ENCODE measurements around the gene MIGA1. TPM values are rescaled to one million over a fixed set of nuclear protein-coding genes. Genes with fewer than 3 reads are reported as not detected.
A peak's percentile ranks its signal among the peaks of the same experiment; 100 is the strongest.
"Not testable (repeated sequence)": the region's sequence is repeated elsewhere in the genome, so short reads cannot be mapped to it uniquely, and the experiment has no call there.

Gene MIGA1
- total RNA-seq, 2 experiments from 2014 or later = 10.5 to 10.8 TPM

- DNase-seq = no peak
- H3K36me3 Mint-ChIP-seq (ENCODE audit: low read depth) = peaks cover 45% of the 10 kb centered on the region
- no peaks in the 10 kb centered on the region for H3K4me1 Mint-ChIP-seq
- ChIA-PET POLR2A (no interaction called here), CTCF (interaction anchor here (0.7 to 1.2 kb wide), 2 partner anchors 8 to 9 kb away, joined by 4 read pairs; no protein-coding TSS in a partner anchor)
- H3K9me3 Mint-ChIP-seq = no peaks in the 10 kb centered on the region
- H3K27ac Mint-ChIP-seq = no peak overlapping the region
- no peak overlapping the region for H3K4me3 Mint-ChIP-seq
- no peaks in the 10 kb centered on the region for H3K27me3 Mint-ChIP-seq
Observed at GRCh38 chr1:77817368-77818209, 38.1 kb downstream of the MIGA1 start.

DNA sequence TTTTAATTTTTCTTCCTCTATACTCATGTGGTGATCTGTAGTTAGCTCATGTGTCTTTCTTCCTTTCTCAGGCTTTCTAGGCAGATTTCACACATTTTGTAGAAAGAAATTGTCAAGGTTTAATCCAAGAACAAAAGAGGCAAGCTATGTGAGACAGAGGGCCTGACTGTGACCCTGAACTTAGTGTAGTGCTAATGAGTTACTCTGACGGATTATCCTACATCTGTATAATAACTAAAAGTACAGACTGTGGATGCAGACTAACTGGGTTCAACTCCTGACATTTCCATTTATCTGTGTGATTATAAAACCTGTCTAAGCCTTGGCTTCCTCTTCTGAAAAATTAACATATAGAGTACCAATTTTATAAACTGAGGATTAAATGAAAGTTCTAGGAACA is 40.7 kb downstream of the MIGA1 start:
- Mint-ChIP-seq H3K27ac (no peak overlapping the region), H3K4me1 (no peaks in the 10 kb centered on the region), H3K4me3 (no peak overlapping the region), H3K36me3 (ENCODE audit: low read depth) (peaks cover 32% of the 10 kb centered on the region), H3K27me3 (no peaks in the 10 kb centered on the region), H3K9me3 (no peaks in the 10 kb centered on the region)
- POLR2A ChIA-PET = no interaction called here
- DNase-seq = no peak
- CTCF ChIA-PET = interaction anchor here (0.6 kb wide), 1 partner anchor 155 kb away, joined by 5 read pairs; no protein-coding TSS in a partner anchor

GRCh38 chr1:77824079-77824478 is 44.6 kb downstream of the MIGA1 start:
- H3K27me3 Mint-ChIP-seq = no peaks in the 10 kb centered on the region
- H3K4me1 Mint-ChIP-seq = peaks cover 7% of the 10 kb centered on the region
- DNase-seq = no peak
- no peak overlapping the region for H3K4me3 Mint-ChIP-seq
- no peaks in the 10 kb centered on the region for H3K9me3 Mint-ChIP-seq
- H3K27ac Mint-ChIP-seq = no peak overlapping the region
- peaks cover 18% of the 10 kb centered on the region for H3K36me3 Mint-ChIP-seq (ENCODE audit: low read depth)
- POLR2A ChIA-PET = no interaction called here
- CTCF ChIA-PET = interaction anchor here (0.6 kb wide), 2 partner anchors 175 to 328 kb away, joined by 3 to 4 read pairs; no protein-coding TSS in a partner anchor

GRCh38 chr1:77824694-77825093 is 45.2 kb downstream of the MIGA1 start:
- CTCF ChIA-PET = interaction anchor here (0.7 to 1.3 kb wide), 2 partner anchors 69 to 140 kb away, joined by 3 read pairs; no protein-coding TSS in a partner anchor
- POLR2A ChIA-PET = interaction anchor here (0.6 kb wide), 1 partner anchor 362 kb away, joined by 3 read pairs; no protein-coding TSS in a partner anchor
- no peak for DNase-seq
- no peak overlapping the region for H3K27ac Mint-ChIP-seq
- H3K27me3 Mint-ChIP-seq = no peaks in the 10 kb centered on the region
- H3K4me1 Mint-ChIP-seq = peaks cover 7% of the 10 kb centered on the region
- H3K4me3 Mint-ChIP-seq = no peak overlapping the region
- H3K9me3 Mint-ChIP-seq = no peaks in the 10 kb centered on the region
- peaks cover 16% of the 10 kb centered on the region for H3K36me3 Mint-ChIP-seq (ENCODE audit: low read depth)

GRCh38 chr1:77825131-77825709 is 45.8 kb downstream of the MIGA1 start:
- peaks cover 7% of the 10 kb centered on the region for H3K4me1 Mint-ChIP-seq
- no peaks in the 10 kb centered on the region for H3K9me3 Mint-ChIP-seq
- peak; percentile 27 for DNase-seq
- POLR2A ChIA-PET = interaction anchor here (0.6 kb wide), 1 partner anchor 362 kb away, joined by 3 read pairs; no protein-coding TSS in a partner anchor
- H3K4me3 Mint-ChIP-seq = no peak overlapping the region
- CTCF ChIA-PET = interaction anchor here (0.7 to 1.3 kb wide), 3 partner anchors 9 to 140 kb away, joined by 3 to 4 read pairs (median 3); no protein-coding TSS in a partner anchor
- peaks cover 14% of the 10 kb centered on the region for H3K36me3 Mint-ChIP-seq (ENCODE audit: low read depth)
- no peak overlapping the region for H3K27ac Mint-ChIP-seq
- no peaks in the 10 kb centered on the region for H3K27me3 Mint-ChIP-seq

DNA sequence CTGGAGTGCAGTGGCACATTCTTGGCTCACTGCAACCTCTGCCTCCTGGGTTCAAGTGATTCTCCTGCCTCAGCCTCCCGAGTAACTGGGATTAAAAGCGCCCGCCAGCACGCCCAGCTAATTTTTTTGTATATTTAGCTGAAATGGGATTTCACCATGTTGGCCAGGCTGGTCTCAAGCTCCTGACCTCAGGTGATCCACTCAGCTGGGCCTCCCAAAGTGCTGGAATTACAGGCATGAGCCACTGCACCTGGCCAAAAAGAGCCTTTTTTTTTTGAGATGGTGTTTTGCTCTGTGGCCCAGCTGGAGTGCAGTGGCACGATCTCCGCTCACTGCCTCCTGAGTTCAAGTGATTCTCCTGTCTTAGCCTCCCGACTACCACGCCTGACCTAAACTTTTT is 47.4 kb downstream of the MIGA1 start:
- peaks cover 12% of the 10 kb centered on the region for H3K36me3 Mint-ChIP-seq (ENCODE audit: low read depth)
- H3K4me3 Mint-ChIP-seq, H3K27me3 Mint-ChIP-seq, H3K27ac Mint-ChIP-seq, DNase-seq, H3K9me3 Mint-ChIP-seq, POLR2A ChIA-PET, H3K4me1 Mint-ChIP-seq: not testable (repeated sequence)
- CTCF ChIA-PET = interaction anchor here (0.9 kb wide), 1 partner anchor 625 kb away, joined by 3 read pairs; no protein-coding TSS in a partner anchor

DNA sequence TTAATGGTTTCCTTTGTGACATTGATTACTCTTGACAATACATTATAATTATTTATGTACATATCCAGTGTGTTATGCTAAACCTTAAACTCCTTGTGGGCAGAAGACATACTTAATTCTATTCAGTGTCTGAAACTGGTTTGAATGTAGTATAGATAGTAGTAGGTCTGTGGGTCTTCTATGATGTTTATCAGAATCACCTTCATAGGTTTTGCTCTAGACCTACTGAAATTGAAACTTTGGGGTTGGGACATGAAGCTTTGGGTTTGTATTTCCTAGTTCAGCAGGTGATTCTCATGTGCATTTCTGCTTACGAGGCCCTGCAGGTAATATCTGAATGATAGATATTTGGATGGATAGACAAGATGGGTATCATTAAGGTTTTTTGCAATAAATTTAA is 48.6 kb downstream of the MIGA1 start:
- Mint-ChIP-seq H3K36me3 (ENCODE audit: low read depth) (peaks cover 11% of the 10 kb centered on the region), H3K9me3 (no peaks in the 10 kb centered on the region), H3K27me3 (no peaks in the 10 kb centered on the region), H3K4me3 (no peak overlapping the region), H3K4me1 (peaks cover 7% of the 10 kb centered on the region), H3K27ac (no peak overlapping the region)
- DNase-seq = no peak
- ChIA-PET POLR2A (no interaction called here), CTCF (interaction anchor here (1.8 kb wide), 1 partner anchor 10 kb away, joined by 3 read pairs; no protein-coding TSS in a partner anchor)

- Mint-ChIP-seq H3K4me1 (peaks cover 7% of the 10 kb centered on the region), H3K4me3 (no peak overlapping the region), H3K27me3 (no peaks in the 10 kb centered on the region), H3K9me3 (no peaks in the 10 kb centered on the region), H3K27ac (no peak overlapping the region), H3K36me3 (ENCODE audit: low read depth) (peaks cover 15% of the 10 kb centered on the region)
- no peak for DNase-seq
- ChIA-PET CTCF (interaction anchor here (1.1 to 1.8 kb wide), 2 partner anchors 8 to 17 kb away, joined by 3 read pairs; no protein-coding TSS in a partner anchor), POLR2A (no interaction called here)
Observed at GRCh38 chr1:77829851-77830250, 50.4 kb downstream of the MIGA1 start.

- H3K9me3 Mint-ChIP-seq = no peaks in the 10 kb centered on the region
- DNase-seq = no peak
- peaks cover 16% of the 10 kb centered on the region for H3K36me3 Mint-ChIP-seq (ENCODE audit: low read depth)
- H3K4me3 Mint-ChIP-seq = no peak overlapping the region
- no peaks in the 10 kb centered on the region for H3K27me3 Mint-ChIP-seq
- H3K4me1 Mint-ChIP-seq = peaks cover 7% of the 10 kb centered on the region
- CTCF ChIA-PET = interaction anchor here (0.6 kb wide), 1 partner anchor 1548 kb away, joined by 4 read pairs; no protein-coding TSS in a partner anchor
- POLR2A ChIA-PET = no interaction called here
- H3K27ac Mint-ChIP-seq = no peak overlapping the region
Observed at GRCh38 chr1:77830946-77831345, 51.5 kb downstream of the MIGA1 start.

- CTCF ChIA-PET = no interaction called here
- H3K27me3 Mint-ChIP-seq = no peaks in the 10 kb centered on the region
- POLR2A ChIA-PET = no interaction called here
- peaks cover 19% of the 10 kb centered on the region for H3K36me3 Mint-ChIP-seq (ENCODE audit: low read depth)
- peaks cover 7% of the 10 kb centered on the region for H3K4me1 Mint-ChIP-seq
- no peak overlapping the region for H3K4me3 Mint-ChIP-seq
- H3K27ac Mint-ChIP-seq = no peak overlapping the region
- H3K9me3 Mint-ChIP-seq = no peaks in the 10 kb centered on the region
- no peak for DNase-seq
Observed at GRCh38 chr1:77831566-77831965, 52.1 kb downstream of the MIGA1 start.

DNA sequence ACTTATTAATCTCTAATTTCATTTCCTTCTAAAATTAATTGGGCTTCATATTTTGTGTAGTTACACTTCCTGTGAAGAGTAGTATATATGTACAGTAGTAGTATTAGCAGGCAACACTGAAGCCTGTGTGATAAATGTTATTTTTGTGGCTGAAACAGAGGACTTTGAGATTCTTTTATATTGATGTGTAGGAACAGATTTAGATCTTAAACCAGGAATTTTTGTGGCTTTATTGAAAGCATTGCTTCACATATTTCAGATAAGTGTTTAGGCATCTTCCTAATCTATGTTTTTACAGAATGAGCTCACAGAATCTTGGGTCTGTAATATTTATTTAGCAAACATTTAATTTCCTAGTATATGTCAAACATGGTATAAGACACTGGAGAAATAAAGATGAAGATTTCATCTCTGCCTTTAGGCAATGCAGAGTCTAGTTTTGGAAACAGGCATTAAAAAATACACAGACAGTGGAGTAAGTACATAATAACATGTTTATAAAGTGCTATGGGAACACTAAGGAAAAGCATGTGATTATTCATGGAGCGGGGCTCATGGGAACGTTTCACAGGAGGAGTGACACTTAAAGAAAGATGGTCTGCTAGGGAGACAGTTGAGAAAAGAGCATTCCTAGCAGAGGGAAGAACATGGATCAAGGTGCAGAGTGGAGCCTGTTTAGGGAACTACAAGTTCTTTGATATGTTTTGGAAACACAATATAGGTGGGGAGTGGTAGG is 52.7 kb downstream of the MIGA1 start:
- Mint-ChIP-seq H3K4me1 (peaks cover 7% of the 10 kb centered on the region), H3K27me3 (no peaks in the 10 kb centered on the region), H3K4me3 (no peak overlapping the region), H3K36me3 (ENCODE audit: low read depth) (peaks cover 18% of the 10 kb centered on the region), H3K9me3 (no peaks in the 10 kb centered on the region), H3K27ac (no peak overlapping the region)
- ChIA-PET CTCF (interaction anchor here (0.5 kb wide), 1 partner anchor 523 kb away, joined by 3 read pairs; no protein-coding TSS in a partner anchor), POLR2A (no interaction called here)
- DNase-seq = no peak

DNA sequence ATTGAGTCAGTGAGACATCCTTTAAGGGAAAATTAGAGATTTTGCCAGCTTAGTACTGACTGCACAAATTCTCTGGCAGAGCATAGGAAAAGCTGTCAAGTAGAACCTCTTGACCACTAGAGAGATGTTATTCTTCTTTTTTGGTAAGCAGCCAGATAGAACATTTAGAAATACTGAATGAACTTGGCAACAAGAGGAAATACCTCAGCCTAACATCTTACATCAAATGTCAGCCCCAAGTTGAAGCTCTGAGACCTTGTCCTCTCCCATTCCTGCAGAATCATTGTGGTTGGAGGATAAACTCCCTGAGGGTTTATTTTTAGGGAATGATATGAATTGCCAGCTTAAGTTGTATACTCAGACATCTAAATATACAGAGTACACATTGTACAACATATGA is 53.5 kb downstream of the MIGA1 start:
- ChIA-PET CTCF (no interaction called here), POLR2A (no interaction called here)
- peaks cover 3% of the 10 kb centered on the region for H3K4me1 Mint-ChIP-seq
- H3K27ac Mint-ChIP-seq = no peak overlapping the region
- no peaks in the 10 kb centered on the region for H3K9me3 Mint-ChIP-seq
- no peak for DNase-seq
- H3K27me3 Mint-ChIP-seq = no peaks in the 10 kb centered on the region
- H3K4me3 Mint-ChIP-seq = no peak overlapping the region
- peaks cover 15% of the 10 kb centered on the region for H3K36me3 Mint-ChIP-seq (ENCODE audit: low read depth)
